GM23248 (cell line): ENCODE results near the gene OR6A2. TPM values are rescaled to one million over a fixed set of nuclear protein-coding genes. Genes with fewer than 3 reads are reported as not detected.

Experiments used
- DNase-seq: peaks from one replicate; pipeline ENCODE4 v3.0.0-alpha.2; 2015
- H2AFZ ChIP-seq: fragments of 200-600 bp; sonication (generic); 2 replicates; pipeline ENCODE4 v1.6.1; 2016; ENCODE audit warnings: antibody characterized with exemption
- H3F3A ChIP-seq: fragments of 200-600 bp; sonication (generic); 2 replicates; pipeline ENCODE4 v1.6.1; 2016; ENCODE audit warnings: mild to moderate bottlenecking, antibody characterized with exemption, mixed run types; ENCODE audit not compliant: insufficient read depth
- H3K27ac ChIP-seq: fragments of 200-600 bp; sonication (generic); 2 replicates; pipeline ENCODE4 v1.5.1; 2016; ENCODE audit warnings: mild to moderate bottlenecking
- H3K27me3 ChIP-seq: fragments of 200-600 bp; sonication (generic); replicated peaks from 2 replicates; pipeline ENCODE4 v1.6.1; 2016; ENCODE audit warnings: mild to moderate bottlenecking; ENCODE audit not compliant: insufficient read depth
- H3K36me3 ChIP-seq: fragments of 200-600 bp; sonication (generic); 2 replicates; pipeline ENCODE4 v1.6.1; 2016; ENCODE audit warnings: low read depth, mild to moderate bottlenecking
- H3K4me1 ChIP-seq: fragments of 200-600 bp; sonication (generic); 2 replicates; pipeline ENCODE4 v1.6.1; 2016; ENCODE audit warnings: mild to moderate bottlenecking; ENCODE audit not compliant: insufficient read depth
- H3K4me2 ChIP-seq: fragments of 200-600 bp; sonication (generic); one replicate; pipeline ENCODE4 v1.6.1; 2016; ENCODE audit warnings: mild to moderate bottlenecking; ENCODE audit not compliant: unreplicated experiment
- H3K4me3 ChIP-seq: fragments of 200-600 bp; sonication (generic); 2 replicates; pipeline ENCODE4 v1.5.1; 2016; ENCODE audit warnings: mild to moderate bottlenecking
- H3K79me2 ChIP-seq: fragments of 200-600 bp; sonication (generic); 2 replicates; pipeline ENCODE4 v1.6.1; 2016; ENCODE audit warnings: mild to moderate bottlenecking; ENCODE audit not compliant: insufficient read depth
- H3K9ac ChIP-seq: fragments of 200-600 bp; sonication (generic); 2 replicates; pipeline ENCODE4 v1.6.1; 2016; ENCODE audit warnings: mild to moderate bottlenecking
- H3K9me2 ChIP-seq: fragments of 200-600 bp; sonication (generic); 2 replicates; pipeline ENCODE4 v1.6.1; 2016; ENCODE audit warnings: mixed run types, mild to moderate bottlenecking, moderate library complexity; ENCODE audit not compliant: insufficient read depth
- H3K9me3 ChIP-seq: fragments of 200-600 bp; sonication (generic); one replicate; pipeline ENCODE4 v1.6.1; 2017; ENCODE audit warnings: low read depth
- H4K20me1 ChIP-seq: fragments of 200-600 bp; sonication (generic); 2 replicates; pipeline ENCODE4 v1.6.0; 2016; ENCODE audit not compliant: insufficient read depth
- EZH2 ChIP-seq: fragments of 200-600 bp; sonication (generic); IDR thresholded peaks from 2 replicates; pipeline ENCODE4 v1.6.1; 2018; ENCODE audit warnings: antibody characterized with exemption, mild to moderate bottlenecking; ENCODE audit not compliant: insufficient read depth, poor library complexity, severe bottlenecking
- EZH2phosphoT487 ChIP-seq: fragments of 200-600 bp; sonication (generic); IDR thresholded peaks from 2 replicates; pipeline ENCODE4 v1.6.1; 2018; ENCODE audit warnings: antibody characterized with exemption, moderate library complexity, mild to moderate bottlenecking, low read depth; ENCODE audit not compliant: insufficient read depth
- WGBS, 2 experiments: methylation state at CpG; one replicate each; pipeline ENCODE4 v1.1.6; 2015 to 2017; ENCODE audit warnings: low lambda C conversion rate in 2 of 2, low coverage in 1 of 2; ENCODE audit errors: missing lambda C conversion rate in 2 of 2; 5-methylcytosine and 5-hydroxymethylcytosine counted together
- in situ Hi-C: fragments of 300-500 bp; cut with MboI; formaldehyde crosslinking; loops from 2 replicates; pipeline ENCODE4 v1.15.0; 2020
- polyA plus RNA-seq: library from polyadenylated mRNA; unstranded; fragments of >200 nt; fragmentation: Nextera tagmentation; extraction: Ambion mirVana; gene quantifications from 2 replicates; pipeline ENCODE4 v1.2.1, GENCODE V29; 2016
- total RNA-seq: library from RNA; depleted of rRNA; stranded (reverse); fragments of >200 nt; shearing (Covaris generic); gene quantifications from 2 replicates; pipeline ENCODE4 v1.2.3, GENCODE V29; 2014

Gene OR6A2
- total and polyA plus RNA-seq, 2 experiments from 2014 or later = not detected

DNA sequence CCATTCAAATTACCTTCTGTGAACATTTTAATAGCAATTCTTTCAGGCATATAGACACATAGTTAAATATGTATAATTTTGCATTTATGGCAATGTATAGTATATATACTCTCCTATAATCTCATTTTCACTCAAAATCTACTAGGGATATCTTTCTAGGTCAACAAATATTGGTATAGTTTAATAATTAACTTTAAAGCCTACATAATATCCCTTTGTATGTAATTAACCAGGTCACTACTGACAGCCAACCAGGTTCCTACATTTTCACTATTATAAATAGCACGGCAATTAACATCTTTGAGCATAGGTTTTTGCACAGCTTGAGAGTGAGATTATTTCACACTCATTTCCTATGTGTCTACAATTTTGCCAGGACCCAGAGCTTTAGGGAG is 43.5 kb downstream of the OR6A2 start:
- no peak for TF ChIP-seq EZH2
- TF ChIP-seq EZH2phosphoT487 = no peak
- H3K27me3 ChIP-seq = no peaks in the 10 kb centered on the region
- H3K27ac ChIP-seq = no peak overlapping the region
- in situ Hi-C loops = no loop called here
- H3F3A ChIP-seq = no peaks in the 10 kb centered on the region
- no peaks in the 10 kb centered on the region for H3K9me2 ChIP-seq
- H3K4me1 ChIP-seq = no peaks in the 10 kb centered on the region
- no peak overlapping the region for H3K9ac ChIP-seq
- no peak overlapping the region for H3K4me2 ChIP-seq
- no peaks in the 10 kb centered on the region for H3K9me3 ChIP-seq
- H4K20me1 ChIP-seq = no peaks in the 10 kb centered on the region
- H3K36me3 ChIP-seq = no peaks in the 10 kb centered on the region
- 71% methylated on average over 1 of the region's 1 CpG for WGBS, 2 experiments
- no peaks in the 10 kb centered on the region for H3K79me2 ChIP-seq
- DNase-seq = no peak
- H2AFZ ChIP-seq = no peak overlapping the region
- H3K4me3 ChIP-seq = no peak overlapping the region

DNA sequence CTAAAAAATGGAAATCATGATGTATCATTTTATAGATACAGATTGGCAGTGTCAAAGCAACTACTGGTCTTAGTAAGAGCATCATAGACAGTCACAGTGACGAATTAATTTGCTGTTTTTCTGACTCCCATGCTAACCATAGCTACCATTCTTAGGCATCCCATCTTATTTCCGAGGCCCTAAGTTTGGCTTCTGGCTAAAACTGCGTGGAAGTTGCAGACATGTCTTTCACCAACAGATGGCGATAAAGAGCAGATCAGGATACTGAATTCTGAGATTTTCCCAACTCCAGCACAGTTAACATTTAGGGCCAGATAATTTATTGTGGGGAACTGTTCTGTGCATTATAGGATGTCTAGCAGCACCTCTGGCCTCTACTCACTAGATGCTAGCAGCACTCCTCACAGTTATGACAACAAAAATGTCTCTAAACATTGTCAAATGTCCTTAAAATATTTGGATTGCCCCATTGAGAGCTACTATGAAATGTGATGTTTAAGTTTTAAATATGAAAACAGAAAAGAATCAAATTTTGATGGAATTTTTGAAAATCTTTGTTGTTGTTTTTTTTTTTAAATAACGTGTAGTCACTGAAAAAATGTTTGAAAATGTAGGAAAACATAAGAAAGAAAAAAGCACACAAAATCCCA is 44.1 kb downstream of the OR6A2 start:
- no peaks in the 10 kb centered on the region for H4K20me1 ChIP-seq
- no peaks in the 10 kb centered on the region for H3K9me3 ChIP-seq
- in situ Hi-C loops = no loop called here
- H3F3A ChIP-seq = no peaks in the 10 kb centered on the region
- DNase-seq = peak; percentile 52
- H3K4me2 ChIP-seq = no peak overlapping the region
- H3K27ac ChIP-seq = no peak overlapping the region
- no peaks in the 10 kb centered on the region for H3K4me1 ChIP-seq
- H3K79me2 ChIP-seq = no peaks in the 10 kb centered on the region
- H3K9ac ChIP-seq = no peak overlapping the region
- H2AFZ ChIP-seq = no peak overlapping the region
- WGBS, 2 experiments = 1% methylated on average over 5 of the region's 5 CpGs
- H3K36me3 ChIP-seq = no peaks in the 10 kb centered on the region
- H3K27me3 ChIP-seq = no peaks in the 10 kb centered on the region
- no peaks in the 10 kb centered on the region for H3K9me2 ChIP-seq
- no peak overlapping the region for H3K4me3 ChIP-seq
- no peak for TF ChIP-seq EZH2
- TF ChIP-seq EZH2phosphoT487 = no peak

DNA sequence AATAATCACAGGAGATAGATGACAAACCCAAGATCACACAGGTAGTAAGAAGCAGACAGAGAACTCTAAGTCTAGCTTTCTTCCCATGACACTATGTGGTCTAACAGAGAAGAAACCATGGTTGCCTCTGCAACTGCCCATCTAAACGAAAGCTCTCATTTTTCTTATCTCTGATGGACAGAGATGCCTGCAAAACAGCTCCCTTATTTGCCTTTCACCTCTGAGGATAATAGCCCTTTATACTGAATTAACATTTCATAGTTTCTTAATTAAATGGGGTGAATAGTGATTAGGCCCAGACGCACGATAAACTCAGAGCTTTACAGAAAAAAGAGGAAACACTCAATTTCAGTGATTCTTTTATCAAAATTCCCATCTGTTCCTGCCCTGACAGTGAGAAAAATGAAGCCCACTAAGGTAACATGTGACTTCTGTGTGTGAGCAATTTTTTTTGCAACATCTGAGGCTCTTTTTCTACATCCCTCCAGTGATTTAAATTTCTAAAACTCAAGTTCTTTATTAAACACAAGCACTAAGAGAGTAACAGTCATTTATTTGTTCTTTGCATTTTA is 52.3 kb downstream of the OR6A2 start:
- H3K27me3 ChIP-seq = peaks cover 7% of the 10 kb centered on the region; the same call in 1 of the 2 replicates
- no peaks in the 10 kb centered on the region for H3K79me2 ChIP-seq
- H3K27ac ChIP-seq = no peak overlapping the region
- no peak overlapping the region for H3K4me3 ChIP-seq
- WGBS, 2 experiments = 87 to 94% methylated on average over 3 of the region's 3 CpGs
- no peaks in the 10 kb centered on the region for H3K4me1 ChIP-seq
- no peaks in the 10 kb centered on the region for H3K36me3 ChIP-seq
- H3K9me2 ChIP-seq = no peaks in the 10 kb centered on the region
- no peak overlapping the region for H3K4me2 ChIP-seq
- no peak overlapping the region for H2AFZ ChIP-seq
- DNase-seq = no peak
- no peaks in the 10 kb centered on the region for H3F3A ChIP-seq
- H3K9me3 ChIP-seq = no peaks in the 10 kb centered on the region
- no peak overlapping the region for H3K9ac ChIP-seq
- in situ Hi-C loops = no loop called here
- H4K20me1 ChIP-seq = no peaks in the 10 kb centered on the region
- TF ChIP-seq EZH2 = no peak
- TF ChIP-seq EZH2phosphoT487 = no peak

GRCh38 chr11:6746626-6747025 is 52.9 kb downstream of the OR6A2 start:
- no peak overlapping the region for H2AFZ ChIP-seq
- no peaks in the 10 kb centered on the region for H3K9me2 ChIP-seq
- no peaks in the 10 kb centered on the region for H3K79me2 ChIP-seq
- H3K9ac ChIP-seq = no peak overlapping the region
- no peak for TF ChIP-seq EZH2phosphoT487
- no peak for TF ChIP-seq EZH2
- H3K27ac ChIP-seq = no peak overlapping the region
- no peaks in the 10 kb centered on the region for H3K9me3 ChIP-seq
- H3F3A ChIP-seq = no peaks in the 10 kb centered on the region
- peaks cover 7% of the 10 kb centered on the region; the same call in 1 of the 2 replicates for H3K27me3 ChIP-seq
- H3K4me3 ChIP-seq = no peak overlapping the region
- DNase-seq = no peak
- no peaks in the 10 kb centered on the region for H3K36me3 ChIP-seq
- H3K4me2 ChIP-seq = no peak overlapping the region
- WGBS, 2 experiments = 33 to 36% methylated on average over 1 of the region's 1 CpG
- in situ Hi-C loops = no loop called here
- no peaks in the 10 kb centered on the region for H3K4me1 ChIP-seq
- H4K20me1 ChIP-seq = no peaks in the 10 kb centered on the region
